GM21360 (cell line): ENCODE measurements around the gene DPP10.

ENCODE experiments used
- ATAC-seq: cut with Tn5 transposase; IDR thresholded peaks from one replicate; pipeline ENCODE4 v1.9.1; 2021; ENCODE audit warnings: mild to moderate bottlenecking, moderate library complexity; ENCODE audit not compliant: unreplicated experiment

The DPP10 gene

DNA sequence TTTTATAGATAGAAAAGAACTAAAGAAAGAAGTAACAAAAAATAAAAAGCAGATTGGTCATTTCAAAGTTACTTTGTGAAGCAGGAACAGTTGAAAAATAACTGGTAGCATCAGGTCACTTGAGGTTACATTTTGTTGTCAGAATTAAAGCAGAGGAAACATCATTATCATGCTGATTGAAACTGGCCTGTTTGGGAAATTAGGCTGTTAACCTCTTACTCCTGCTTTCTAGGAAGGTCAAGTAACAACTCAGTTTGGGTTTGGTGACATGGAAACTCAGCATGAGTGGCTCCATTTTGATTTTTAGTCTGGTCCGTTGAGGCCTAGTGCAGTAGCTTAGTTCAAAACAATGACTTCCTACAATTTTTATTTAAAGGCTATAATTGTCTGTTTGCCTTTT, 1383.5 kb downstream of the DPP10 start:
- ATAC-seq, result no peak

- ATAC-seq, result no peak
Measured at GRCh38 chr2:115833196-115833595, 1390.8 kb downstream of the DPP10 start.

GRCh38 chr2:115838539-115838938, 1396.1 kb downstream of the DPP10 start:
- no peak for ATAC-seq

GRCh38 chr2:115842306-115842705, 1399.9 kb downstream of the DPP10 start:
- ATAC-seq, result no peak

DNA sequence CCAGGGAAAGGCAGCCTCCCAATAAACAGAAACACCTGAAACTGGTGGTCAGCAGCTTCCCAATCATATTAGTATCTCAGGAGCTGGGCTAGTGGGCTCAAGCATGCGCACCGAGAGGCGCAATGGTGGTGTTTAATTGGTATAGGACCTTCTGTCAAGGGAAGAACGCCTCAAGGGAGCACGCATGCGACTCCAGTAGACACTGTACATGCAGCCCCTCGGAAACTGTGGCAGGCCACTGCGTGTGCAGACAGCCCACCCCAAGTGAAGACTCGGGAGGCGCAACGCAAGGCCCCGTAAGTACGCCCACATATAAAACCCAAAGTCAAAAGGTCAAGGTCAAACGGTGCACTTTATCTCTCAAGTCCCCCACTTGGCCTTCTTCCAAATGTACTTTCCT, 1405.8 kb downstream of the DPP10 start:
- no peak for ATAC-seq

- no peak for ATAC-seq
Measured at GRCh38 chr2:115867024-115867423, 1424.6 kb downstream of the DPP10 start.

- no peak for ATAC-seq
Measured at GRCh38 chr2:115874427-115874826, 1432.0 kb downstream of the DPP10 start.

- ATAC-seq, result no peak
Measured at GRCh38 chr2:115880558-115880957, 1438.1 kb downstream of the DPP10 start.

DNA sequence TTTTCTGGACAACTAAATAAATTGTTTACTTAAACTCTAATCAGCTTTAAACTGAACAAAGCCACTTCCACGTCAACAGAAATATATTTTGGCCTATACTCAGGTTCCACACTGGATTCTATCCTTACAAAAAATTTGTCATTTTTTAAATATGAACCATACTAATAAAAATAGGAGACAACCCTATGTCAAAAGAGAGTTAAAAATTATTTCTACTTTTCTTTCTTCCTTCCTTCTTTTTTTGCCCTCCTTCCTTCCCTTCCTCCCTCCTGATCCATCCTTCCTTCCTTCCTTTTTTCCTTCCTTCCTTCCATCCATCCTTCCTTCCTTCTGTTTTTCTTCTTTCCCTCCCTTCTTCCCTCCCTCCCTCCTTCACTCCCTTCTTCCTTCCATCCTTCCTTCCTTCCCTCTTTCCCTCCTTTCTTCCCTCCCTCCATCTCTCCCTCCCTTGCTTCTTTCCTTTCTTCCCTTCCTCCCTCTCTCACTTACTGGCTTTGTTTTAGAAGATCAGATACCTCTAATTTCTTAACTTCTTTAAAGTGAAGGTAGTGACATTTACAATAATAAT, 1444.9 kb downstream of the DPP10 start:
- no peak for ATAC-seq
